Measurements from ENCODE around the gene MRTFA. TPM values are rescaled to one million over a fixed set of nuclear protein-coding genes. Genes with fewer than 3 reads are reported as not detected.
"Not testable (repeated sequence)": the region's sequence is repeated elsewhere in the genome, so short reads cannot be mapped to it uniquely, and the experiment has no call there.

Gene MRTFA
- polyA plus RNA-seq, 4 donors, result 11.9 to 20.0 (median 14.1) TPM

DNA sequence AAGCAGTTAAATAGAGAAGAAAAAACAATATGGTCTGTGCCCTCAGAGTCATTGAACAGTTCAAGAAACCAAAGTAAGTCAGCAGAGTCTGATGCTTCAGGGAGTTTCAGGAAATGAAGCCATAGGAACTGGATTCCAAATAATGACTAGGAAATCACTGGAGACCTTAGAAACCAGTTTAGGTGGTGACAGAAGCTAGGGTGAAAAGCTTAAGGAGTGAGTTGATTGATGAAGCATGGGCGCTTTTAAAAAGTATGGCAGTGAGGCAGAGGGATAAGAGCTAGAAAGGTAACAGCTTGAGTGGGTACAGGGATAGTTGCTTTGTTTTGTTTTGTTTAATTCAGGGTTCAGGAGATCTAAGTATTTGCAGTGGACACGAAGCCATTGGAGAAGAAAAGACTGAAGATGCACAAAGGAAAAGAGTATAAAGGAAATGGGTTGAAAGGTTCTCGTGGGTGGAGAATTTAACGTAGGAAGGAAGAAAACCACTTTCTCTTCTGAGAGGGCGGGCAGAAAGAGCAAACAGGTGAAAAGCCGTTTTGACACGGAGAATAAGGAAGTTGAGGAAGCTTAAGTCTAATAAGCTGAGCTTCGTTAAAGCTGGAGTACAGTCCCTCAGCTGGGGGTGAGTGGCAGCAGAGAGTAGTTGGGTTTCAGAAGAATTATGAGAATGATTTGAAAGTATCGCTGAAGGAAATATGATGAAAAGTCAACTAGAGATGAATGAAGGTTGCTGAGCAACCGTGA is 251.3 kb downstream of the MRTFA start:
- Histone ChIP-seq H3K9me3 (ENCODE audit: control insufficient read depth in 2 of 2, insufficient read depth in 1 of 2, low read depth in 1 of 2, low read length in 1 of 2) (no peaks in the 10 kb centered on the region), H3K36me3 (ENCODE audit: control insufficient read depth in 3 of 3, insufficient read depth in 2 of 3, low read depth in 1 of 3, low read length in 3 of 3) (peaks cover 0 to 3% (median 2%) of the 10 kb centered on the region in 3 donors), H3K4me1 (ENCODE audit: control insufficient read depth in 3 of 3, insufficient read depth in 2 of 3, low read depth in 1 of 3, low read length in 2 of 3) (peaks cover 4 to 6% (median 4%) of the 10 kb centered on the region in 3 donors), H3K4me3 (ENCODE audit: low read depth in 1 of 3, low read length in 3 of 3) (peak overlapping the region in 1 of 3 donors; percentile 33), H3K27ac (ENCODE audit: low read depth in 1 of 3, low read length in 2 of 3) (peak overlapping the region; percentile 1 to 88 (median 70)), H3K27me3 (ENCODE audit: control insufficient read depth in 3 of 3, insufficient read depth in 3 of 3, low read length in 3 of 3) (no peaks in the 10 kb centered on the region)
- DNase-seq, result peak; percentile 50 to 68
- no peak for FAIRE-seq
- WGBS, 3 donors, result 11 to 41% (median 14%) methylated on average over 10 of the region's 10 CpGs

- peaks cover 0 to 3% (median 2%) of the 10 kb centered on the region in 3 donors for H3K36me3 ChIP-seq (ENCODE audit: control insufficient read depth in 3 of 3, insufficient read depth in 2 of 3, low read depth in 1 of 3, low read length in 3 of 3)
- no peak for FAIRE-seq
- no peaks in the 10 kb centered on the region for H3K9me3 ChIP-seq (ENCODE audit: control insufficient read depth in 2 of 2, insufficient read depth in 1 of 2, low read depth in 1 of 2, low read length in 1 of 2)
- DNase-seq, result no peak
- no peaks in the 10 kb centered on the region for H3K27me3 ChIP-seq (ENCODE audit: control insufficient read depth in 3 of 3, insufficient read depth in 3 of 3, low read length in 3 of 3)
- WGBS, 3 donors, result 87 to 95% (median 93%) methylated on average over 3 of the region's 3 CpGs
- no peak overlapping the region for H3K4me3 ChIP-seq (ENCODE audit: low read depth in 1 of 3, low read length in 3 of 3)
- no peak overlapping the region for H3K27ac ChIP-seq (ENCODE audit: low read depth in 1 of 3, low read length in 2 of 3)
- H3K4me1 ChIP-seq (ENCODE audit: control insufficient read depth in 3 of 3, insufficient read depth in 2 of 3, low read depth in 1 of 3, low read length in 2 of 3), result peaks cover 4 to 6% (median 4%) of the 10 kb centered on the region in 3 donors
Measured at GRCh38 chr22:40383905-40384304, 252.6 kb downstream of the MRTFA start.

DNA sequence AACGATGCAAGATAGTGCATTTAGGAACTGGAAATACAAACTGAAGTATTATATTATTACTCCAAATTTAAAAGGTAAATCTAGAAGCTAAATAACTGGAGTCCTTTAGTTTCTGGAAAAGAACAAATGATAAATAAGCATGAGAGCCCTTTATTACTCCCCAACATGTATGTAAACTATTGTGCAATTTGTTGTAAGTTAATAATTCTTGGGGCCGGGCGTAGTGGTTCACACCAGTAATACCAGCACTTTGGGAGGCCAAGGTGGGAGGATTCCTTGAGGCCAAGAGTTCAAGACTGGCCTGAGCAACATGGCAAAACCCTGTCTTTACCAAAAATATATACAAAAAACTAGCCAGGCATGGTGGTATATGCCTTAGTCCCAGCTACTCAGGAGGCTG is 255.1 kb downstream of the MRTFA start:
- Histone ChIP-seq H3K4me3 (ENCODE audit: low read depth in 1 of 3, low read length in 3 of 3) (no peak overlapping the region), H3K36me3 (ENCODE audit: control insufficient read depth in 3 of 3, insufficient read depth in 2 of 3, low read depth in 1 of 3, low read length in 3 of 3) (peaks cover 0 to 3% (median 0%) of the 10 kb centered on the region in 3 donors), H3K9me3 (ENCODE audit: control insufficient read depth in 2 of 2, insufficient read depth in 1 of 2, low read depth in 1 of 2, low read length in 1 of 2) (no peaks in the 10 kb centered on the region), H3K4me1 (ENCODE audit: control insufficient read depth in 3 of 3, insufficient read depth in 2 of 3, low read depth in 1 of 3, low read length in 2 of 3) (peaks cover 0 to 6% (median 2%) of the 10 kb centered on the region in 3 donors), H3K27me3 (ENCODE audit: control insufficient read depth in 3 of 3, insufficient read depth in 3 of 3, low read length in 3 of 3) (no peaks in the 10 kb centered on the region), H3K27ac (ENCODE audit: low read depth in 1 of 3, low read length in 2 of 3) (no peak overlapping the region)
- 77 to 84% (median 81%) methylated on average over 3 of the region's 3 CpGs for WGBS, 3 donors
- DNase-seq (no peak), FAIRE-seq (no peak)

- not testable (repeated sequence) for DNase-seq; H3K9me3 ChIP-seq (ENCODE audit: control insufficient read depth in 2 of 2, insufficient read depth in 1 of 2, low read depth in 1 of 2, low read length in 1 of 2); H3K4me1 ChIP-seq (ENCODE audit: control insufficient read depth in 3 of 3, insufficient read depth in 2 of 3, low read depth in 1 of 3, low read length in 2 of 3); H3K27ac ChIP-seq (ENCODE audit: low read depth in 1 of 3, low read length in 2 of 3); H3K4me3 ChIP-seq (ENCODE audit: low read depth in 1 of 3, low read length in 3 of 3); H3K36me3 ChIP-seq (ENCODE audit: control insufficient read depth in 3 of 3, insufficient read depth in 2 of 3, low read depth in 1 of 3, low read length in 3 of 3); FAIRE-seq; H3K27me3 ChIP-seq (ENCODE audit: control insufficient read depth in 3 of 3, insufficient read depth in 3 of 3, low read length in 3 of 3)
- 92 to 96% (median 95%) methylated on average over 11 of the region's 11 CpGs for WGBS, 3 donors
Measured at GRCh38 chr22:40378448-40378847, 258.1 kb downstream of the MRTFA start.

GRCh38 chr22:40377931-40378330 is 258.6 kb downstream of the MRTFA start:
- Histone ChIP-seq H3K27ac (ENCODE audit: low read depth in 1 of 3, low read length in 2 of 3) (no peak overlapping the region), H3K4me1 (ENCODE audit: control insufficient read depth in 3 of 3, insufficient read depth in 2 of 3, low read depth in 1 of 3, low read length in 2 of 3) (no peaks in the 10 kb centered on the region), H3K27me3 (ENCODE audit: control insufficient read depth in 3 of 3, insufficient read depth in 3 of 3, low read length in 3 of 3) (no peaks in the 10 kb centered on the region), H3K36me3 (ENCODE audit: control insufficient read depth in 3 of 3, insufficient read depth in 2 of 3, low read depth in 1 of 3, low read length in 3 of 3) (peaks cover 0 to 3% (median 0%) of the 10 kb centered on the region in 3 donors), H3K4me3 (ENCODE audit: low read depth in 1 of 3, low read length in 3 of 3) (no peak overlapping the region), H3K9me3 (ENCODE audit: control insufficient read depth in 2 of 2, insufficient read depth in 1 of 2, low read depth in 1 of 2, low read length in 1 of 2) (no peaks in the 10 kb centered on the region)
- no peak for DNase-seq
- no peak for FAIRE-seq
- WGBS, 3 donors, result 94 to 99% (median 95%) methylated on average over 2 of the region's 2 CpGs

DNA sequence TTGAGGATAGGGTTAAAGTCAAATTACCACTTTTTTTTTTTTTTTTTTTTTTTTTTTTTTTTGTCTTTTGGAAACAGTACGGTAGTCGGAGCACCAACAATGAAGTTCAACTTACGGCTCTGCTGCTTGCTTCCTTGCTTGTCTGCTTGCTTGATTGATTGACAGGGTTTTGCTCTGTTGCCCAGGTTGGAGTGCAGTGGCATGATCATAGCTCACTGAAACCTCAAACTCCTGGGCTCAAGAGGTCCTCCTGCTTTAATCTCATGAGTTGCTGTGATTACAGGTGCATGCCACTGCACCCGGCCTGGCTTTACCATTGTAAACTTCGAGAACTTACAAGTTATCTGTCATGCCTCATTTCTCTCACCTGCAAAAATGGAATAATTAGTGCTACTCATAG is 260.4 kb downstream of the MRTFA start:
- no peak overlapping the region for H3K27ac ChIP-seq (ENCODE audit: low read depth in 1 of 3, low read length in 2 of 3)
- DNase-seq (no peak), FAIRE-seq (no peak)
- no peaks in the 10 kb centered on the region for H3K27me3 ChIP-seq (ENCODE audit: control insufficient read depth in 3 of 3, insufficient read depth in 3 of 3, low read length in 3 of 3)
- peaks cover 0 to 2% (median 0%) of the 10 kb centered on the region in 3 donors for H3K36me3 ChIP-seq (ENCODE audit: control insufficient read depth in 3 of 3, insufficient read depth in 2 of 3, low read depth in 1 of 3, low read length in 3 of 3)
- H3K9me3 ChIP-seq (ENCODE audit: control insufficient read depth in 2 of 2, insufficient read depth in 1 of 2, low read depth in 1 of 2, low read length in 1 of 2), result no peaks in the 10 kb centered on the region
- WGBS, 3 donors, result 75 to 85% (median 83%) methylated on average over 5 of the region's 5 CpGs
- peaks cover 0 to 2% (median 0%) of the 10 kb centered on the region in 3 donors for H3K4me1 ChIP-seq (ENCODE audit: control insufficient read depth in 3 of 3, insufficient read depth in 2 of 3, low read depth in 1 of 3, low read length in 2 of 3)
- no peak overlapping the region for H3K4me3 ChIP-seq (ENCODE audit: low read depth in 1 of 3, low read length in 3 of 3)

- WGBS, 3 donors, result 96 to 99% (median 99%) methylated on average over 8 of the region's 8 CpGs
- H3K36me3 ChIP-seq (ENCODE audit: control insufficient read depth in 3 of 3, insufficient read depth in 2 of 3, low read depth in 1 of 3, low read length in 3 of 3), result no peaks in the 10 kb centered on the region
- DNase-seq (no peak), FAIRE-seq (no peak)
- no peak overlapping the region for H3K4me3 ChIP-seq (ENCODE audit: low read depth in 1 of 3, low read length in 3 of 3)
- H3K4me1 ChIP-seq (ENCODE audit: control insufficient read depth in 3 of 3, insufficient read depth in 2 of 3, low read depth in 1 of 3, low read length in 2 of 3), result peaks cover 0 to 2% (median 0%) of the 10 kb centered on the region in 3 donors
- no peaks in the 10 kb centered on the region for H3K27me3 ChIP-seq (ENCODE audit: control insufficient read depth in 3 of 3, insufficient read depth in 3 of 3, low read length in 3 of 3)
- no peaks in the 10 kb centered on the region for H3K9me3 ChIP-seq (ENCODE audit: control insufficient read depth in 2 of 2, insufficient read depth in 1 of 2, low read depth in 1 of 2, low read length in 1 of 2)
- H3K27ac ChIP-seq (ENCODE audit: low read depth in 1 of 3, low read length in 2 of 3), result no peak overlapping the region
Measured at GRCh38 chr22:40374567-40374966, 262.0 kb downstream of the MRTFA start.

- Histone ChIP-seq H3K4me1 (ENCODE audit: control insufficient read depth in 3 of 3, insufficient read depth in 2 of 3, low read depth in 1 of 3, low read length in 2 of 3) (peaks cover 0 to 2% (median 0%) of the 10 kb centered on the region in 3 donors), H3K4me3 (ENCODE audit: low read depth in 1 of 3, low read length in 3 of 3) (no peak overlapping the region), H3K27ac (ENCODE audit: low read depth in 1 of 3, low read length in 2 of 3) (no peak overlapping the region), H3K27me3 (ENCODE audit: control insufficient read depth in 3 of 3, insufficient read depth in 3 of 3, low read length in 3 of 3) (no peaks in the 10 kb centered on the region), H3K9me3 (ENCODE audit: control insufficient read depth in 2 of 2, insufficient read depth in 1 of 2, low read depth in 1 of 2, low read length in 1 of 2) (no peaks in the 10 kb centered on the region), H3K36me3 (ENCODE audit: control insufficient read depth in 3 of 3, insufficient read depth in 2 of 3, low read depth in 1 of 3, low read length in 3 of 3) (peaks cover 13 to 34% (median 17%) of the 10 kb centered on the region in 3 donors)
- DNase-seq (peak in 1 of 2 donors; percentile 22), FAIRE-seq (no peak)
- 82 to 96% (median 90%) methylated on average over 3 of the region's 3 CpGs for WGBS, 3 donors
Measured at GRCh38 chr22:40368836-40369235, 267.7 kb downstream of the MRTFA start.

All from small intestine (tissue), 7 donors.